ENCODE results near the gene FKBP3.
"Not testable (repeated sequence)": the region's sequence is repeated elsewhere in the genome, so short reads cannot be mapped to it uniquely, and the experiment has no call there.

Gene FKBP3

DNA sequence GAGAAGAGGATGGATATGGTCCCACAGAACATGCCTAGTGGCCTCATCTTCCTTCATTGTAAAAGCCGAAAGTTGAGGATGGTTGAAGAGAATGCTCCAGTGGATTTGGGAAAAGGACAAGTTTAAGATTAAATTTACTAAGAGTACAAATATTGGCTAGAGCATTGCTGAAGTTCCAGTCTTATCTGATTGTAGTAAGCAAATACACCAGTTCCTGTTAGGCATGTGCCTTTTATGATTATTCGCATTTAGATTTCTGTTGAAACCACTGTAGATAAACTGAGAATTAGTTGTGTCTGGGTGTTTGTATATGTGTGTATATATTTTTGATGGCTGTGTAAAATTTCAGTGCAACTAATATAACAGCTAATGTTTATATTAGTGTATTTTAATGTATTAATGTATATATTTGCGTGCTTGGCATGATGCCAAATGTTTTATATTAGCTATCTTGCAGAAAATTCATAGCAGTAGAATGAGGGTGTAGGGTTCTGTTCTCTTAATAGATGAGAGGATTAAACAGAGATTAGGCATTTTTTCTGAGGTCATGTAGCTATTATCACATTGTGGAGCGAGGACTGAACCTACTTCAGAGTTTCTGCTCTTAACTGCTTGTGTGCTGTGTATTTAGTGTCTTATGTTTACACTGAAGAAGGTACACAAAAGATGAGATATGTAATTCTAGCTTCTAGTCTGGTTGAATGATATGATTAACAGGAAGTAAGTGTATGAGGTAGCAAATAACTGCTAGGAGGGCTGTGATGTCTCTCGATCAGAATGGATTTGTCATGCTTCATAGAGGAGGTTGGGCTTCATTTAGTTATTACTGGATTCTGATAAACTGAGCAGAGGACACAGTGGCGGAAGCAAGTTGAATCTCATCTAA lies 21.1 kb downstream of the FKBP3 start:
- DNase-seq (ENCODE audit: low spot score): no peak

- DNase-seq (ENCODE audit: low spot score): no peak
These were observed 29.7 kb downstream of the FKBP3 start for GRCh38 chr14:45104561-45104960.

DNA sequence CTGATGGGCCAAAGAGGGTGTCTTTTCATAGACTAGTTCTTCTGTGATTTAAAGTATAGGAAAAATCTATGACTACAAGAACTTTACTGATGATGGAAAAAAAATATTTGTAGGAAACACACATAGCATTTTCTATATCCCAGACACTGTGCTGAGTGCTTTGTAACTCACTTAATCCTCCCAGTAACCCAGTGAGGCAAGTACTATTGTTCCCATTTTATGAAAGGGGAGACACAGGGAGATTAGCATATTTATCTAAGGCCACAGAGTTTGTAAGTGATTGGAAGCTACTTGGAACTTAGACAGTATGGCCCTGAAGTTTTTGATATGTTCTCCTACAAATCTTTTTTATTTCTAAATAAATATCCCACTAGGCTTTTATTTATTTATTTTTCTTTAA lies 30.5 kb downstream of the FKBP3 start:
- no peak for DNase-seq (ENCODE audit: low spot score)

DNA sequence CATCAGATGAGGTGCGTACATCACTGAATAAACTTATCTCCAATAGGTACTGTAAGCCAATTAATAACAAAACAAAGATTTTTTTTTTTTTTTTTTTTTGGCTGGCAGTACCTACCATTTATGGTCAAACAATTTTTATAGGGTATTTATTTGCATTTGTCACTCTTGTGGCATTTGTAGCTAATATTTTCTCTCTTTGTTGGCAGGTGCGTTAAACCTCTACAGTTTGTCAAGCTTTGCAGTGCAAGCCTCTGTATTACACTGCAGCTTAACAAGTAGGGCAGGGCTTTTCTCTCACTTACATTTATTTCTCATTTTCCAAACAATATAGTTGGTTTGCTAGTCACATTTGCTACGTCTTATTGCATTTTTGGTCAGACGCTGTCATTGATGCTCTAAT lies 38.1 kb downstream of the FKBP3 start:
- no peak for DNase-seq (ENCODE audit: low spot score)

GRCh38 chr14:45095143-45095542 lies 39.1 kb downstream of the FKBP3 start:
- DNase-seq (ENCODE audit: low spot score): no peak

DNA sequence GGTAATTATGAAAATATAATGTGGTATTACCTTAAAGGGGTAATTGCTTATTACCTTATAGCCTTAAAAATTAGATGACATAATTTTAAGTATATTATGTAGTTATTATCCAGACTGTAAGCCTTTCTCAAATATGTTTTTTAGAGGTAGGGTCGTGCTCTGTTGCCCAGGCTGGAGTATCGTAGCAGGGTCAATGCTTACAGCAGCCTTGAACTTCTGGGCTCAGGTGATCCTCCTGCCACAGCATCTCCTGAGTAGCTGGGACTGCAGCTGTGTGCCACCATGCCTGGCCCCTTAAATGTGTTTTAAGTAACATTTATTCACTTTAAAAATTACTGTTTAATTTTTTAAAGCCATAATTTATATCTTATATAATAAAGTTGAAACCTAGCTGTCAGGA lies 40.0 kb downstream of the FKBP3 start:
- DNase-seq (ENCODE audit: low spot score): no peak

DNA sequence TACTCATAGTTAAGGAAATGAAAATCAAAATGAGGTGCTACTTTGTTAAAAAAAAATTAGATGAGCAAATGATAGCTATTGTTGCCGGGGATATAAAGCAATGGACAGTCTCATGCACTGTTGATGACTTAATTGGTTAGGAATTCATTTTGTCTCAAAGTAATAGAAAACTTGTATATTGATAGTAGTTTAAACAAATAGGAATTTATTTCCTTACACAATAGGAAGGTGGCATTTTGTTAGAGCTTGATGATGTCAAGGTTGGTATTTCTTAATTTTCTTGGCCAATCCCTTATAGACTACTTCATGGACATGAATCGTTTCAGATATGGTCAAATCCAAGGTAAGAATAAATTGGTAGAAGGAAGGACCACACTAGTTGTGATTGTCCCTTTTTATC lies 42.6 kb downstream of the FKBP3 start:
- no peak for DNase-seq (ENCODE audit: low spot score)

GRCh38 chr14:45089813-45090212 lies 44.5 kb downstream of the FKBP3 start:
- DNase-seq (ENCODE audit: low spot score): no peak

DNA sequence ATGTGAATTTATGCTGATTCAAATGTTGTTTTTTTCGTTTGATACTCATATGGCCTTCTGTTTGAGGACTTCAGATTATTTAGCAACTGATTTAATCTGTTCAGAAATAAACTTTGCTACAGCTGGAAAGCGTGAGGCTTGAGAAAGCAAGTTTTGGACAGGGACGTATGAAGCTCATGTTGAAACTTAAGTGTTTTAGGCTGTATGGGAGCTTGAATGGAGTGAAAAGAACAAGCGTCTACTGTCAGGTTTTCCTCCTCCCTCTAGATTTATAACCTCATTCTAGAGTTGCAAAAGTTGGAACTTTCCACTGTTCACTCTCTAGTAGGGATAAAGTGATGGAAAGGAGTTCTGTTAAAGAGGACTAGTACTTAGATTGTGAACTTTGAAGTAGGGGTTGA lies 49.3 kb downstream of the FKBP3 start:
- peak; percentile 7 for DNase-seq (ENCODE audit: low spot score)

- peak; percentile 90 for DNase-seq (ENCODE audit: low spot score)
These were observed 50.1 kb downstream of the FKBP3 start, which contains the start of gene PRPF39 for GRCh38 chr14:45083976-45084722. PRPF39 (plus strand) TSS chr14:45084116; CDS start chr14:45095240, 11,124 bp downstream.

DNA sequence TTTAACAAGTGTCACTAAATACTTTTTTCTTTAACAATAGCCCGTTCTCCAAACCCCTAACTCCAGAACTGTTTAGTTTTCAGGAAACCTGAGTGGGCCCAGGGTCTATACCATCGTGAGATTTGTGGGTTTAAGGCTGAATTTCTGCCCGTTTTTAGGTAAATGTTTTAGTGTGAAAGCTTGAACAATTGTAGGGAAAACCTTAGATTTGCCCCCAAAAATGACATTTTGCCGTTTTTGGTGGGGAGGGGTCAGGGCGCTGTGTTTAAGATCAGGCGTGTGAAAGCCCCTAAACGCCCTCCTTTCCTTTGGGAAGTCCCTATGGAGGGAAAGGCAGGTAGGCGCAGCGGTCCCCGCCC lies 50.7 kb downstream of the FKBP3 start:
- DNase-seq (ENCODE audit: low spot score): no peak

DNA sequence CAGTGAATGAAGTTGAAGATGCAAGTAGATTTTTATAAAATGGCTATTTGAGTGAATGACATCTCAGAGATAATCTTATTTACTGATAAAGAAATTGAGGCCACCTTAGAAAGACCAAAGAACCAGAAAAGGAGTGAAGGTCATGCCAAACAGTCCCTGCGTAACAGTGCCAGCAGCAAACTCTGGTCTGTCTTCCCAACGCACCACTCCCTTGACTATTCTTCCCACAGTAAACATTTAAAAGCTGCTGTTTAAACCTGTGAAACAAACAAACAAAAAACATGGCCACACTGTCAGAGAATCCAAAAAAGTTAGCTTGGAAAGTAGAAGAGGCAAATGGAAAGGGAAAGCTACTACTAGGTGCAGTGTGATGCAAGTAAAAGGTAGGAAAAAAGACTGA lies 51.9 kb downstream of the FKBP3 start:
- DNase-seq (ENCODE audit: low spot score): no peak

DNA sequence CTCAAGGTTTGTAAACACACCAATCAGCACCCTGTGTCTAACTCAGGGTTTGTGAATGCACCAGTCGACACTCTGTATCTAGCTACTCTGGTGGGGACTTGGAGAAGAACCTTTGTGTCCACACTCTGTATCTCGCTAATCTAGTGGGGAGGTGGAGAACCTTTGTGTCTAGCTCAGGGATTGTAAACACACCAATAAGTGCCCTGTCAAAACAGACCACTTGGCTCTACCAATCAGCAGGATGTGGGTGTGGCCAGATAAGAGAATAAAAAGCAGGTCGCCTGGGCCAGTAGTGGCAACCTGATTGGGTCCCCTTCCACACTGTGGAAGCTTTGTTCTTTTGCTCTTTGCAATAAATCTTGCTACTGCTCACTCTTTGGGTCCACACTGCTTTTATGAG lies 53.2 kb downstream of the FKBP3 start:
- DNase-seq (ENCODE audit: low spot score): not testable (repeated sequence)

GRCh38 chr14:45080416-45080968 lies 53.8 kb downstream of the FKBP3 start:
- DNase-seq (ENCODE audit: low spot score): not testable (repeated sequence)

- DNase-seq (ENCODE audit: low spot score): no peak
These were observed 56.0 kb downstream of the FKBP3 start for GRCh38 chr14:45078323-45078722.

- DNase-seq (ENCODE audit: low spot score): no peak
These were observed 60.9 kb downstream of the FKBP3 start for GRCh38 chr14:45073231-45073879.

DNA sequence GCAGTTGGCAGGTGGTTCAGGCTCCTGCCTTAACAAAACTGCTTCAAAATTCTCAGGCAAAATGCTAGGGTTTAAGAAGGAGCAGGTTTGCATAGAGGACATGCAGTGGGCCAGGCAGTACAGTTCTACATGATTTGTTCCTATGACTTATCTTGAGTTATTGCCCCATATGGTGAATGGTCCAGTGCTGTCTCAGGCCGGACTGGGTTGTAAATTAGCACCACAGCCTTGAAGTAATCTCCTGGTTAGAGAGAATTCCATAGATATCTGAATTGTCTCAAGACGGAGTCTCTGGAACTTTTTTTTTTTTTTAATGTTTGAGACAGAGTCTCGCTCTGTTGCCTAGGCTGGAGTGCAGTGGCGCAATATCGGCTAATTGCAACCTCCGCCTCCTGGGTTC lies 62.2 kb downstream of the FKBP3 start:
- no peak for DNase-seq (ENCODE audit: low spot score)

GRCh38 chr14:45070215-45070614 lies 64.1 kb downstream of the FKBP3 start:
- DNase-seq (ENCODE audit: low spot score): peak; percentile 11

GRCh38 chr14:45068396-45068795 lies 65.9 kb downstream of the FKBP3 start:
- no peak for DNase-seq (ENCODE audit: low spot score)

GRCh38 chr14:45066667-45067066 lies 67.6 kb downstream of the FKBP3 start:
- no peak for DNase-seq (ENCODE audit: low spot score)

- no peak for DNase-seq (ENCODE audit: low spot score)
These were observed 68.3 kb downstream of the FKBP3 start for GRCh38 chr14:45065956-45066355.
